ENCODE results near the gene SAFB. TPM values are rescaled to one million over a fixed set of nuclear protein-coding genes. Genes with fewer than 3 reads are reported as not detected.

Gene SAFB
- total and polyA plus RNA-seq, 2 of the 13 experiments (the other 11 are each of a cell fraction or from before 2014, with no cell fraction given), result 21.0 to 28.4 TPM

DNA sequence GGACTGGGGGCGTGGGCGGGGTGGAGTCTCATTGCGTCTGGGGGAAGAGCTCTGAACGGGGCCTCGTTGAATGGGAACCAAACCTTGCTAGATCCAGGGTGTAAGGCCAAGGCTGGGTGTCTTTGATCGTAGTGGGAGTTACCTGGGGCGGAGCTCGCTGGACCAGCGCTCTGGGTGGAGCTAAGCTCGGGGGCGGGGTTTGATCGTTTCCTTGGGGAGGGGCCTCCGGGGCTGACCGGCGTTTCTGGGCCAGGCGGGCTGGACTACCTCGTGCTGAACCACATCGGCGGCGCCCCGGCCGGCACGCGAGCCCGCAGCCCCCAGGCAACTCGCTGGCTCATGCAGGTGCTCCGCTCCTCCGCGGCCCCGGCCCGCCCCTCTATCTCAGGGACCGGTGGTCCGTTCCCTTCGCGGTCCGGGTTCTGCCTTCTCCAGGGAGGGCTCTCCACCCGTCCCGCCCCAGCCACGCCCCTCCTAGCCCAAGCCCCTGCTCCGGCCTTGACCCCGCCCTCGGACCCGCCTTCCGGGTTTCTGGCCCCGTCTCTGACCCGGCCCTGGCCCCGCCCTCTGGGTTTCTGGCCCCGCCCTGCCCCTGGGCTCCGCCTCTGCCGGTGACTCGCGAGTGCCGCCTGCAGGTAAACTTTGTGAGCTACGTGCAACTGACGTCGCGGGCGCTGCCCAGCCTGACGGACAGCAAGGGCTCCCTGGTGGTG lies 63.9 kb downstream of the SAFB start (continued):
- TF ChIP-seq, protein P1, sequence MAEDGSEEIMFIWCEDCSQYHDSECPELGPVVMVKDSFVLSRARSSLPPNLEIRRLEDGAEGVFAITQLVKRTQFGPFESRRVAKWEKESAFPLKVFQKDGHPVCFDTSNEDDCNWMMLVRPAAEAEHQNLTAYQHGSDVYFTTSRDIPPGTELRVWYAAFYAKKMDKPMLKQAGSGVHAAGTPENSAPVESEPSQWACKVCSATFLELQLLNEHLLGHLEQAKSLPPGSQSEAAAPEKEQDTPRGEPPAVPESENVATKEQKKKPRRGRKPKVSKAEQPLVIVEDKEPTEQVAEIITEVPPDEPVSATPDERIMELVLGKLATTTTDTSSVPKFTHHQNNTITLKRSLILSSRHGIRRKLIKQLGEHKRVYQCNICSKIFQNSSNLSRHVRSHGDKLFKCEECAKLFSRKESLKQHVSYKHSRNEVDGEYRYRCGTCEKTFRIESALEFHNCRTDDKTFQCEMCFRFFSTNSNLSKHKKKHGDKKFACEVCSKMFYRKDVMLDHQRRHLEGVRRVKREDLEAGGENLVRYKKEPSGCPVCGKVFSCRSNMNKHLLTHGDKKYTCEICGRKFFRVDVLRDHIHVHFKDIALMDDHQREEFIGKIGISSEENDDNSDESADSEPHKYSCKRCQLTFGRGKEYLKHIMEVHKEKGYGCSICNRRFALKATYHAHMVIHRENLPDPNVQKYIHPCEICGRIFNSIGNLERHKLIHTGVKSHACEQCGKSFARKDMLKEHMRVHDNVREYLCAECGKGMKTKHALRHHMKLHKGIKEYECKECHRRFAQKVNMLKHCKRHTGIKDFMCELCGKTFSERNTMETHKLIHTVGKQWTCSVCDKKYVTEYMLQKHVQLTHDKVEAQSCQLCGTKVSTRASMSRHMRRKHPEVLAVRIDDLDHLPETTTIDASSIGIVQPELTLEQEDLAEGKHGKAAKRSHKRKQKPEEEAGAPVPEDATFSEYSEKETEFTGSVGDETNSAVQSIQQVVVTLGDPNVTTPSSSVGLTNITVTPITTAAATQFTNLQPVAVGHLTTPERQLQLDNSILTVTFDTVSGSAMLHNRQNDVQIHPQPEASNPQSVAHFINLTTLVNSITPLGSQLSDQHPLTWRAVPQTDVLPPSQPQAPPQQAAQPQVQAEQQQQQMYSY (CRISPR knock-in tag; IDR thresholded peaks at IDR 0.05), result peak; percentile 90
- no peak for TF ChIP-seq MTA1 (CRISPR knock-in tag; IDR thresholded peaks at IDR 0.05; ENCODE audit: borderline replicate concordance)
- TF ChIP-seq, protein P2, sequence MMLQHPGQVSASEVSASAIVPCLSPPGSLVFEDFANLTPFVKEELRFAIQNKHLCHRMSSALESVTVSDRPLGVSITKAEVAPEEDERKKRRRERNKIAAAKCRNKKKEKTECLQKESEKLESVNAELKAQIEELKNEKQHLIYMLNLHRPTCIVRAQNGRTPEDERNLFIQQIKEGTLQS (CRISPR knock-in tag; IDR thresholded peaks at IDR 0.05), result no peak
- TF ChIP-seq, protein P3, sequence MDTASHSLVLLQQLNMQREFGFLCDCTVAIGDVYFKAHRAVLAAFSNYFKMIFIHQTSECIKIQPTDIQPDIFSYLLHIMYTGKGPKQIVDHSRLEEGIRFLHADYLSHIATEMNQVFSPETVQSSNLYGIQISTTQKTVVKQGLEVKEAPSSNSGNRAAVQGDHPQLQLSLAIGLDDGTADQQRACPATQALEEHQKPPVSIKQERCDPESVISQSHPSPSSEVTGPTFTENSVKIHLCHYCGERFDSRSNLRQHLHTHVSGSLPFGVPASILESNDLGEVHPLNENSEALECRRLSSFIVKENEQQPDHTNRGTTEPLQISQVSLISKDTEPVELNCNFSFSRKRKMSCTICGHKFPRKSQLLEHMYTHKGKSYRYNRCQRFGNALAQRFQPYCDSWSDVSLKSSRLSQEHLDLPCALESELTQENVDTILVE (CRISPR knock-in tag; IDR thresholded peaks at IDR 0.05), result no peak
- TF ChIP-seq TEAD2 (CRISPR knock-in tag; IDR thresholded peaks at IDR 0.05), result no peak
- no peak for TF ChIP-seq ZSCAN29 (CRISPR knock-in tag; conservative IDR thresholded peaks at IDR 0.05)
- 0 out of 2 replicates have a peak, but pooled peaks have one; percentile 24 for TF ChIP-seq MEIS2 (CRISPR knock-in tag; IDR thresholded peaks at IDR 0.05)
- TF ChIP-seq SALL2 (CRISPR knock-in tag; IDR thresholded peaks at IDR 0.05), result peak; percentile 44; the same call in 1 of the 2 replicates
- TF ChIP-seq, protein P4, sequence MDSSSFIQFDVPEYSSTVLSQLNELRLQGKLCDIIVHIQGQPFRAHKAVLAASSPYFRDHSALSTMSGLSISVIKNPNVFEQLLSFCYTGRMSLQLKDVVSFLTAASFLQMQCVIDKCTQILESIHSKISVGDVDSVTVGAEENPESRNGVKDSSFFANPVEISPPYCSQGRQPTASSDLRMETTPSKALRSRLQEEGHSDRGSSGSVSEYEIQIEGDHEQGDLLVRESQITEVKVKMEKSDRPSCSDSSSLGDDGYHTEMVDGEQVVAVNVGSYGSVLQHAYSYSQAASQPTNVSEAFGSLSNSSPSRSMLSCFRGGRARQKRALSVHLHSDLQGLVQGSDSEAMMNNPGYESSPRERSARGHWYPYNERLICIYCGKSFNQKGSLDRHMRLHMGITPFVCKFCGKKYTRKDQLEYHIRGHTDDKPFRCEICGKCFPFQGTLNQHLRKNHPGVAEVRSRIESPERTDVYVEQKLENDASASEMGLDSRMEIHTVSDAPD (CRISPR knock-in tag; IDR thresholded peaks at IDR 0.05), result no peak
- no peak for TF ChIP-seq RFX1 (IDR thresholded peaks at IDR 0.05)
- TF ChIP-seq ZNF660 (CRISPR knock-in tag; IDR thresholded peaks at IDR 0.05; ENCODE audit: borderline replicate concordance, low read depth), result no peak
- no peak for TF ChIP-seq JUN (CRISPR knock-in tag; IDR thresholded peaks at IDR 0.05)
- peak in 1 of 2 experiments; percentile 77; a peak in 2 of 4 replicates for TF ChIP-seq NR2F1 (CRISPR knock-in tag; IDR thresholded peaks at IDR 0.05)
- TF ChIP-seq MAFG (CRISPR knock-in tag; IDR thresholded peaks at IDR 0.05), result no peak
- TF ChIP-seq PPARG (CRISPR knock-in tag; conservative IDR thresholded peaks at IDR 0.05), result no peak
- TF ChIP-seq, protein P5, sequence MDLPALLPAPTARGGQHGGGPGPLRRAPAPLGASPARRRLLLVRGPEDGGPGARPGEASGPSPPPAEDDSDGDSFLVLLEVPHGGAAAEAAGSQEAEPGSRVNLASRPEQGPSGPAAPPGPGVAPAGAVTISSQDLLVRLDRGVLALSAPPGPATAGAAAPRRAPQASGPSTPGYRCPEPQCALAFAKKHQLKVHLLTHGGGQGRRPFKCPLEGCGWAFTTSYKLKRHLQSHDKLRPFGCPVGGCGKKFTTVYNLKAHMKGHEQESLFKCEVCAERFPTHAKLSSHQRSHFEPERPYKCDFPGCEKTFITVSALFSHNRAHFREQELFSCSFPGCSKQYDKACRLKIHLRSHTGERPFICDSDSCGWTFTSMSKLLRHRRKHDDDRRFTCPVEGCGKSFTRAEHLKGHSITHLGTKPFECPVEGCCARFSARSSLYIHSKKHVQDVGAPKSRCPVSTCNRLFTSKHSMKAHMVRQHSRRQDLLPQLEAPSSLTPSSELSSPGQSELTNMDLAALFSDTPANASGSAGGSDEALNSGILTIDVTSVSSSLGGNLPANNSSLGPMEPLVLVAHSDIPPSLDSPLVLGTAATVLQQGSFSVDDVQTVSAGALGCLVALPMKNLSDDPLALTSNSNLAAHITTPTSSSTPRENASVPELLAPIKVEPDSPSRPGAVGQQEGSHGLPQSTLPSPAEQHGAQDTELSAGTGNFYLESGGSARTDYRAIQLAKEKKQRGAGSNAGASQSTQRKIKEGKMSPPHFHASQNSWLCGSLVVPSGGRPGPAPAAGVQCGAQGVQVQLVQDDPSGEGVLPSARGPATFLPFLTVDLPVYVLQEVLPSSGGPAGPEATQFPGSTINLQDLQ (CRISPR knock-in tag; IDR thresholded peaks at IDR 0.05), result no peak
- no peak for TF ChIP-seq FOSL1 (CRISPR knock-in tag; IDR thresholded peaks at IDR 0.05; ENCODE audit: borderline replicate concordance)
- TF ChIP-seq PAX8 (CRISPR knock-in tag; IDR thresholded peaks at IDR 0.05; ENCODE audit: borderline replicate concordance), result no peak
